ENCODE measurements around the gene INMT. TPM values are rescaled to one million over a fixed set of nuclear protein-coding genes. Genes with fewer than 3 reads are reported as not detected.

Gene INMT
- polyA plus RNA-seq, 2 of the 4 experiments (the other 2 are of a cell fraction) = not detected

DNA sequence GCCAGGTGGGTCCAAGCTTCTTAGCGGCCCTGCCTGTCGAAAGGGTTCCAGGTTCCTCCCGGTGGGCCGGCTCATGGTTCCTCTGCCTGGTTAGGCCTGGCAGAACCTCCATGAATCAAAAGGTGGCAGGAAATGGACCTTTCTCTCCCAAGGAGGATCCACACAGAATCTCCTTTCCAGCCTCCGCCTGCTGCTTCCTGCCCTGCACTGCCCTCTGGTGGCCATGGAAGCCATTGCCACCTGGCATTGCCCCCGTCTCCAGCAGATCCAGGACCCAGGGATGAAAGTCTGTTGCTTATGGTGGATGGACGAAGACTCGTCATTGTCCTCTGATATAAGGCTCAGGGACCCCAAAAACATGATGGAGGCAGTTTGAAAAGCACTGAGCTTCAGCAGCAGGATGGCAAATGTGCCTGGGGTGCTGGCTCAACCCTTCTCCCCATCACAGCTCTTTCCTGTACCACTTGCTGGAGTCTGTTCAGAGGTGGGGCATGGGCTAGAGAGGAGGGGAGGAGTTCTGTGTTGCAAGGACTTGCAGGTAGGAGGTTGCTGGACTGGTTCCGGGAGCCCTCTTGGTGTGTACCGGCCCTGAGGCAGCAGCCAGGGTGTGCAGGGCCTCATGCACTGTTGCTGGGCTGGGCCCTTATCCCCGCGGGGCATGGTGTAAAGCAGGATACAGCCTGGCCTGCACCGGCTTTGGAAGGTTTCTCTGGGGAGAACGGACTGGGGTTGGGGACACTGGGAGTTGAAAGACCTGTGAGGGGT, 11.3 kb upstream of the INMT start:
- 0 out of 3 replicates have a peak overlapping the region, but pooled peaks have one; percentile 5 for H3K4me2 ChIP-seq
- 0 out of 3 replicates have a peak, but pooled peaks cover under 1% of the 10 kb centered on the region for H3K9me3 ChIP-seq
- 18% methylated on average over 13 of the region's 14 CpGs for WGBS (ENCODE audit: missing lambda C conversion rate)
- ATAC-seq (peak; percentile 81 to 92), FAIRE-seq (peak; percentile 82), DNase-seq (ENCODE audit: low read depth in 1 of 2, low spot score in 1 of 2) (peak; percentile 56 to 96)
- H3K4me3 ChIP-seq = no peak overlapping the region
- TF ChIP-seq SMC3 (IDR thresholded peaks at IDR 0.05) (peak; percentile 84), RAD21 (conservative IDR thresholded peaks at IDR 0.05 in 1 of 2, IDR thresholded peaks at IDR 0.05 in 1 of 2) (peak; percentile 91 to 96), MAZ (IDR thresholded peaks at IDR 0.05; ENCODE audit: borderline replicate concordance, low read depth, low read length) (no peak), CTCF (IDR thresholded peaks at IDR 0.05) (peak; percentile 92), ZSCAN20 (CRISPR knock-in tag; IDR thresholded peaks at IDR 0.05) (no peak), REST (IDR thresholded peaks at IDR 0.05) (no peak), ESRRA (IDR thresholded peaks at IDR 0.05; ENCODE audit: borderline replicate concordance, low read length) (no peak), MYC (IDR thresholded peaks at IDR 0.05; ENCODE audit: borderline replicate concordance, low read length) (no peak)
- POLR2A ChIA-PET = no interaction called here
- CTCF ChIA-PET = interaction anchor here (0.6 to 5.8 kb wide), 62 partner anchors 9 to 603 kb away, joined by 3 to 48 read pairs (median 4); partner anchors contain the start of genes CRHR2 and INMT
- no peaks in the 10 kb centered on the region for H3K4me1 ChIP-seq
- no peak overlapping the region for H3K27ac ChIP-seq

DNA sequence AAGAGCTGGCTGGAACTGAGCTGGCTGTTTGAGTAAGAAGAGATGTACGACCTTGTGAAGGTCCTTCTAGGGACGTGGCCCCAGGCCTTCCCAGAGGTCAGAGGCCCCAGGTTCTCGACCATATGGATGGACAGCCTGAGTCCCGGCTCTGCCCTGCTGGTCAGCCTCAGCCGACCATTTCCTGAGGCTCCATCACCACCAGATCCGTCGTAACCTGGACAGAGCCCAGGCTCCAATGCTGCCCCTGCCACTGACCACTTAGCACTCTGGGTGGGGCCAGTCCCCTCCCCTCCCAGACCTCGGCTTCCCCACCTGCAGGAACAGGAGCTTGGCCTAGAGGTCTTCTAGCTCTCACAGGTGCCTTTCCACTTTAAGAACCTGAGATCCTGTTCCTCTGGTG, 10.6 kb upstream of the INMT start:
- WGBS (ENCODE audit: missing lambda C conversion rate) = 49% methylated on average over 8 of the region's 8 CpGs
- Histone ChIP-seq H3K4me3 (no peak overlapping the region), H3K4me1 (no peaks in the 10 kb centered on the region), H3K27ac (no peak overlapping the region), H3K4me2 (no peak overlapping the region), H3K9me3 (no peaks in the 10 kb centered on the region)
- FAIRE-seq (no peak), ATAC-seq (peak in 1 of 2 experiments; percentile 5; a peak in 1 of 6 replicates), DNase-seq (ENCODE audit: low read depth in 1 of 2, low spot score in 1 of 2) (no peak)
- ChIA-PET POLR2A (no interaction called here), CTCF (interaction anchor here (0.6 to 5.8 kb wide), 40 partner anchors 8 to 481 kb away, joined by 3 to 48 read pairs (median 4); partner anchors contain the start of genes CRHR2 and INMT)
- TF ChIP-seq HDAC2 (IDR thresholded peaks at IDR 0.05) (no peak), JUNB (IDR thresholded peaks at IDR 0.05) (no peak), FOSL2 (IDR thresholded peaks at IDR 0.05) (no peak), FOSL2 (CRISPR knock-in tag; IDR thresholded peaks at IDR 0.05) (no peak), JUN (IDR thresholded peaks at IDR 0.05) (no peak), RAD21 (conservative IDR thresholded peaks at IDR 0.05 in 1 of 2, IDR thresholded peaks at IDR 0.05 in 1 of 2) (no peak), POLR2A (IDR thresholded peaks at IDR 0.05; ENCODE audit: low read length) (no peak), CTCF (IDR thresholded peaks at IDR 0.05) (no peak), FOSB (CRISPR knock-in tag; IDR thresholded peaks at IDR 0.05) (no peak)
